Measurements from ENCODE around the gene CEP89.

CEP89 gene

GRCh38 chr19:32917616-32917996 lies 54.2 kb downstream of the CEP89 start:
- no peak for DNase-seq
- TF ChIP-seq GATA1 (IDR thresholded peaks at IDR 0.05; ENCODE audit: low read depth, low read length), result no peak
- no peak for TF ChIP-seq POLR2A (IDR thresholded peaks at IDR 0.05; ENCODE audit: low read length)

- no peak for TF ChIP-seq POLR2A (IDR thresholded peaks at IDR 0.05; ENCODE audit: low read length)
- TF ChIP-seq GATA1 (IDR thresholded peaks at IDR 0.05; ENCODE audit: low read depth, low read length), result no peak
- DNase-seq, result no peak
Measured at GRCh38 chr19:32916969-32917615, 54.7 kb downstream of the CEP89 start.

- no peak for TF ChIP-seq POLR2A (IDR thresholded peaks at IDR 0.05; ENCODE audit: low read length)
- no peak for TF ChIP-seq GATA1 (IDR thresholded peaks at IDR 0.05; ENCODE audit: low read depth, low read length)
- no peak for DNase-seq
Measured at GRCh38 chr19:32914879-32915660, 56.7 kb downstream of the CEP89 start.

DNA sequence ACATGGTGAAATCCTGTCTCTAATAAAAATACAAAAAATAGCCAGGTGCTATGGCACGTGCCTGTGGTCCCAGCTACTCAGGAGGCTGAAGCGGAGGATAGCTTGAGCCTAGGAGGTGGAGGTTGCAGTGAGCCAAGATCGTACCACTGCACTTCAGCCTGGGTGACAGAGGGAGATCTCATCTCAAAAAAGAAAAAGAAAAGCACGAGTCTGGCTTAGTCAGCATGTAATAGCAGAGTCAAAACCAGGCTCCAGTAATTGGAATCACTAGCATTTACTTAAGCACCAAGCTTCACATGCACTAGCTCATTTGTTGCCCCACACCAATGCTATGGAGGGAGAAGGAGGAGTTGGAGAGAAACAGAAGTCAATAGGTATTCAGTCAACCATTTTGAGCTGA lies 60.3 kb downstream of the CEP89 start:
- TF ChIP-seq GATA1 (IDR thresholded peaks at IDR 0.05; ENCODE audit: low read depth, low read length) (no peak), POLR2A (IDR thresholded peaks at IDR 0.05; ENCODE audit: low read length) (no peak)
- no peak for DNase-seq

DNA sequence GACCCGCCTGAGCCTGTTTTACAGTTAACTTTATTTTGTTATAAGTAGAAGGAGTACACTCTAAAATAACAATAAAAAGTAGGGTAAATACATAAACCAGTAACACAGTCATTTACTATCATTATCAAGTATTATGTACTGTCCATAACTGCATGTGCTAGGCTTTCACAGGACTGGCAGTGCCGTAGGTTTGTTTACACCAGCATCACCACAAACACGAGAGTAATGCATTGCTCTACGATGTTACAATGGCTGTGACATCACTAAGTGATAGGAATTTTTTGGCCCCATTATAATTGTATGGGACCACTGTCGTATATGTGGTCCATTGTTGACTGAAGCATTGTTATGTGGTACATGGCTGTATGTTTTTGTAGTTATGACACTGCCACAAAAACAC lies 60.9 kb downstream of the CEP89 start:
- TF ChIP-seq POLR2A (IDR thresholded peaks at IDR 0.05; ENCODE audit: low read length) (no peak), GATA1 (IDR thresholded peaks at IDR 0.05; ENCODE audit: low read depth, low read length) (no peak)
- no peak for DNase-seq

DNA sequence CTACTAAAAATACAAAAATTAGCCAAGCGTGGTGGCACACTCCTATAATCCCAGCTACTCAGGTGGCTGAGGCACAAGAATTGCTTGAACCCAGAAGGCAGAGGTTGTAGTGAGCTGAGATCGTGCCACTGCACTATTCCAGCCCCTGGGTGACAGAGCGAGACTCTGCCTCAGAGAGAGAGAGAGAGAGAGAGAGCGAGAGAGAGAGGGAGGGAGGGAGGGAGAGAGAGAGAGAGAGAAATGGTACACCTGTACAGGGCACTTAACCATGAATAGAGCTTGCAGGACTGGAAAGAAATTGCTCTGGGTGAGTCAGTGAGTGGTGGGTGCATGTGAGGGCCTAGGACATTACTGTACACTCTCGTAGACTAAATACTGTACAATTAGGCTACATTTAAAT lies 61.7 kb downstream of the CEP89 start:
- TF ChIP-seq POLR2A (IDR thresholded peaks at IDR 0.05; ENCODE audit: low read length) (no peak), GATA1 (IDR thresholded peaks at IDR 0.05; ENCODE audit: low read depth, low read length) (no peak)
- DNase-seq, result no peak

GRCh38 chr19:32909257-32909656 lies 62.5 kb downstream of the CEP89 start:
- DNase-seq, result peak; percentile 20 to 59
- TF ChIP-seq POLR2A (IDR thresholded peaks at IDR 0.05; ENCODE audit: low read length) (no peak), GATA1 (IDR thresholded peaks at IDR 0.05; ENCODE audit: low read depth, low read length) (no peak)

GRCh38 chr19:32908641-32909190 lies 63.0 kb downstream of the CEP89 start:
- TF ChIP-seq GATA1 (IDR thresholded peaks at IDR 0.05; ENCODE audit: low read depth, low read length), result no peak
- TF ChIP-seq POLR2A (IDR thresholded peaks at IDR 0.05; ENCODE audit: low read length), result no peak
- DNase-seq, result no peak

GRCh38 chr19:32902448-32902847 lies 69.3 kb downstream of the CEP89 start:
- TF ChIP-seq GATA1 (IDR thresholded peaks at IDR 0.05; ENCODE audit: low read depth, low read length) (no peak), POLR2A (IDR thresholded peaks at IDR 0.05; ENCODE audit: low read length) (no peak)
- no peak for DNase-seq

GRCh38 chr19:32901504-32902161 lies 70.1 kb downstream of the CEP89 start:
- DNase-seq, result no peak

GRCh38 chr19:32896516-32897214 lies 75.1 kb downstream of the CEP89 start:
- TF ChIP-seq POLR2A (IDR thresholded peaks at IDR 0.05; ENCODE audit: low read length) (no peak), GATA1 (IDR thresholded peaks at IDR 0.05; ENCODE audit: low read depth, low read length) (no peak)
- DNase-seq, result no peak

More at GRCh38 chr19:32901504-32902161, 70.1 kb downstream of the CEP89 start:
- no peak for TF ChIP-seq GATA1 (IDR thresholded peaks at IDR 0.05; ENCODE audit: low read depth, low read length)
- no peak for TF ChIP-seq POLR2A (IDR thresholded peaks at IDR 0.05; ENCODE audit: low read length)

- no peak for DNase-seq
Measured at GRCh38 chr19:32895384-32895783, 76.4 kb downstream of the CEP89 start.

GRCh38 chr19:32891609-32892008 lies 80.1 kb downstream of the CEP89 start:
- TF ChIP-seq GATA1 (IDR thresholded peaks at IDR 0.05; ENCODE audit: low read depth, low read length) (no peak), POLR2A (IDR thresholded peaks at IDR 0.05; ENCODE audit: low read length) (no peak)
- DNase-seq, result no peak

More at GRCh38 chr19:32895384-32895783, 76.4 kb downstream of the CEP89 start:
- TF ChIP-seq GATA1 (IDR thresholded peaks at IDR 0.05; ENCODE audit: low read depth, low read length) (no peak), POLR2A (IDR thresholded peaks at IDR 0.05; ENCODE audit: low read length) (no peak)

Data from erythroblast (primary cell).